ENCODE results near the gene KDF1.

GRCh38 chr1:26936823-26937222 lies 23.4 kb downstream of the KDF1 start:
- TF ChIP-seq GATA2 (IDR thresholded peaks at IDR 0.05; ENCODE audit: low read depth, low read length) = no peak
- TF ChIP-seq GATA3 (IDR thresholded peaks at IDR 0.05; ENCODE audit: low read depth, low read length) = no peak

Data from SH-SY5Y (cell line).